Stimulated activated CD8-positive, alpha-beta memory T cell treated with anti-CD3 and anti-CD28 coated beads, Interleukin-4, amount 100 ng/mL, for 1 hour (primary cell): Measurements from ENCODE around the gene TEX14.
"Not testable (repeated sequence)": the region's sequence is repeated elsewhere in the genome, so short reads cannot be mapped to it uniquely, and the experiment has no call there.

Experiments used
- DNase-seq, 2 donors: peaks; one replicate each; pipeline ENCODE4 v3.0.0-alpha.2; 2020; ENCODE audit warnings: low read depth in 2 of 2, low spot score in 1 of 2

TEX14 gene

DNA sequence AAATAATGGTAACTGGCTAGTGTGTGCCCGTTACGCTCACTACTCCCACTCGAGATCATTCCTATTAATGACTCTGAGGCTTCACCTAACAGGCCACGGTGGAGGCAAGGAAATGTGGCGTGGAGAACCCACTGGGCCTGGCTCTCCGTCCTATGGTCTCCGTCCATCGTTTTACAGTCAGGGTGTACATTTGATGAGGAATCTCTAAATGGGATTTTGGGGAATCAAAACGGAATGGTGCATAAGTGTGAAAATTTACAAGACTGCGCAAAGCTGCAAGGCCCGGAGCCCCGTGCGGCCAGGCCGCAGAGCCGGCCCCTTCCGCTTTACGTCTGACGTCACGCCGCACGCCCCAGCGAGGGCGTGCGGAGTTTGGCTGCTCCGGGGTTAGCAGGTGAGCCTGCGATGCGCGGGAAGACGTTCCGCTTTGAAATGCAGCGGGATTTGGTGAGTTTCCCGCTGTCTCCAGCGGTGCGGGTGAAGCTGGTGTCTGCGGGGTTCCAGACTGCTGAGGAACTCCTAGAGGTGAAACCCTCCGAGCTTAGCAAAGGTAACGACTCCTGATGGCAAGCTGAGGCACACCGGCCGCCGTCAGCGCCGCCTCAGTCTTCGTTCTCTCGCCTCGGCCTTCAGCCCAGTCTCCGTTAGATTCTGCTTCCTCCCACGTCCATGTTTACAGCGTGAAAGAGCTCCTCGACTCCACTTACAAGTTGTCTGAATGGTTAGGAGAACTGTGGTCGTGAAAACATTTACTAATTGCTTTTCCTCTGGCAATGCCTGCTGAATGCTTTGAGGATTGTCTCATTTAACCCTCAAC, 602 bp upstream of the TEX14 start, which contains the start of gene RAD51C:
TSS of gene RAD51C (plus strand) at position 364 of the 817 bp plus-strand sequence. CDS start at position 406, 42 bp downstream.
- DNase-seq = peak; percentile 58 to 68

DNA sequence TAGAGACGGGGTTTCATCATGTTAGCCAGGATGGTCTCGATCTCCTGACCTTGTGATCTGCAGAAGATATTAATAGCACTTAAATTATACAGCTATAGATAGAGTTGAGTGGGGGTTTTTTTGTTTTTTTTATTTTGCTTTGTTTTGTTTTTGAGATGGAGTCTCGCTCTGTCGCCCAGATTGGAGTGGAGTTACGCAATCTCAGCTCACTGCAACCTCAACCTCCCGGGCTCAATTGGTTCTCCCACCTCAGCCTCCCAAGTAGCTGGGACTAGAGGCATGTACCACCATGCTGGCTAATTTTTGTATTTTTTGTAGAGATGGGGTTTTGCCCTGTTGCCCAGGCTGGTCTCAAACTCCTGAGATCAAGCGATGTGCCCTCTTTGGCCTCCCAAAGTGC, 1.8 kb downstream of the TEX14 start:
- DNase-seq = not testable (repeated sequence)

DNA sequence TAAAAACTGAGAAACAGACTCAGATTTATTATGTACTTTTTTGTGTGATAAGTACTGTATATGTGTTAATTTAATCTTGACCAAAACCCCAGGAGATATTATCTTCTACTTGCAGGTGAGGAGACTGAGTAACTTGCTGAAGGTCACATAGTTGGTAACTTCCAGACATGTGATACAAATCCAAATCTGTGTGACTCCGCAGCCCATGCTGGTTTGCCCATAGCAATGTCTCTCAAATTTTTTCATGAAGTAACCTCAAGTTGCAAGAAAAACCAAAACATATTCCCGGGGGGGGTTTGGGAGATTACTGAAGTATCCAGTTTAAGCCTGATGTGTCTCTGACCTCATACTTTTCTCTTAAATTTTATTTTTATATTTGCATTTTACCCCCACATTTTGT, 3.3 kb downstream of the TEX14 start:
- DNase-seq = no peak

DNA sequence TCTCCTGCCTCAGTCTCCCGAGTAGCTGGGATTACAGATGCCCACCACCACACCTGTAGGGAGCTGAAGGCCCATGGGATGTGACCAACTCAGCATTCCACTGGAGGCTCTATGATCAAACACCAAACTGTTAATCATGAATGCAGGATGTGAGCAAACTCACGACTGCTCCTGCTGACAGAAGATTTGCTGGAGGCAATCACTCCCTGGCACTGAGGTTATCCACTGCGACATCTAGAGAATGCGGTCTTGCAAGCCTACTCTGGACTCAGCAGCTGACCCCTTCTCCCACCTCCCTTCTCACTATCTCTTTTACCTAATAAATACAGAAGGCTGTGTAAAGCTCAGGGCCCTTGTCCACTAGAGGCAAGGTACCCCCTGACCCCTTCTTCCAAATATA, 4.9 kb downstream of the TEX14 start:
- DNase-seq = no peak

DNA sequence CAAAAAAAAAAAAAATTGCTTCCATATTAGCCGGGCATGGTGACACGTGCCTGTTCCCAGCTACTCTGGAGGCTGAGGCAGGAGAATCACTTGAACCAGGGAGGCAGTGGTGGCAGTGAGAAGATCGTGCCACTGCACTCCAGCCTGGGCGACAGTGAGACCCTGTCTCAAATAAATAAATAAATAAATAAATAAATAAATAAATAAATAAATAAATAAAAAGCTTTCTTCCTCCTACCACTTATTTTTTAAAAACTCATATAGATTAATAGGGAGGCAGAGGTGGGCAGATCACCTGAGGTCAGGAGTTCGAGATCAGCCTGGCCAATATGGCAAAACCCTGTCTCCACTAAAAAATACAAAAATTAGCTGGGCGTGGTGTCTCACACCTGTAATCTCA, 7.4 kb downstream of the TEX14 start:
- not testable (repeated sequence) for DNase-seq

DNA sequence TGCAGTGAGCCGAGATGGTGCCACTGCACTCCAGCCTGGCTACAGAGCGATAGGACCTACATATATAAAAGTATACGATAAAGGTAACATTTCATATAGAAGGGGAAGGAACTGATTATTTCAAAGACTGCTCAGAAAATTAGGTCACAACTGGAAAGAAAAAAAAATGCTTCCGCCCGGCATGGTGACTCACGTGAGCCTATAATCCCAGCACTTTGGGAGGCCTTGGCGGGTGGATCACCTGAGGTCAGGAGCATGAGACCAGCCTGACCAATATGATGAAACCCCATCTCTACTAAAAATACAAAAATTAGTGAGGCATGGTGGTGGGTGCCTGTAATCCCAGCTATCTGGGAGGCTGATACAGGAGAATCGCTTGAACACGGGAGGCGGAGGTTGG, 7.8 kb downstream of the TEX14 start:
- no peak for DNase-seq

DNA sequence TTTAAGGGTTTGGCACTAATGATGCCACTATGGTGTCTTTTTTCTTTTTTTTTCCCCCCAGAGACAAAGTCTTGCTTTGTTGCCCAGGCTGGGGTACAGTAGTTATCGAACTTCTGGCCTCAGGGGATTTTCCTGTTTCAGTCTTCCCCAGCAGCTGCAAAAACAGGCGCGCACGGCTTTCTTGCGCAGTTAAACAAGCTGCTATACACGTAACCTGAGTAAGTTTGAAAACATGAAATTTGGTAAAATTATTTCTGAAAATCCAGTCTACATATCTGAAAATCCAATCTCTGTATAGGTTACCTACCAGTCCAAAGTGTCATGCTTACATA, 11.8 kb downstream of the TEX14 start:
- DNase-seq = no peak

DNA sequence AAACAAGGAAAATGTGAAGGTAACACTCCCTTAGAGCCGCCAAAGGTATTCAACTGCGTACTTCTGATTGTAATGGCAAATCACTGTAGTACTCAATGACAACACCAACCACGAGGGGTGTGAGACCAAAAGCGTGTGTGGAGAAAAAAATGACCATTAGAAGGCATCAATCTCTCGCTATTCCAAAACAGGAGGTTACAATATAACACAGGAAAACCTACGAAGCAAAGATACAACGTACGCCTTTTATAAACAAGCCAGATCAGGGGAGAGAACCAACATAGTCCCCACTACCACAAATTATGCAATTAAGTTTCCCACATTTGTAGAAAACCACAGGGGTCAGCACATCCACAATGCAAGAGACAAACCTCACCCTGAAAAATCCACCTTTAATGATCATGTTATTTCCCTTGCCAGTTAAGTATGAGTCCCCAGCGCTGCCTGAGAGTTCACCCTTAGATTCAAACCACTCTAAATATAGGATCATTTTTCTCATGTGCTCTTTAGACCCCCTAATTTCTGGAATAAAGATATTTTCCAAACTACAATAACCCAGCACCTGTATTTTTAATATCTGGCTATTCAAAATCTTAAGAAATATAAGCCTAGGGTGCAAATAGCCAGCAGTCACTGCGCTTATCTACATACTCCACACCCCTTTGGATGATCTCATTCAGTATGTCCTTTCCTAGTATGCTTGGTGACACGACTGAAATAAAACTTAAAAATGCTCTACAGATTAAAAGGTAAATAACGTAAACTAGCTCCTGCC, 12.4 kb downstream of the TEX14 start:
- DNase-seq = no peak

DNA sequence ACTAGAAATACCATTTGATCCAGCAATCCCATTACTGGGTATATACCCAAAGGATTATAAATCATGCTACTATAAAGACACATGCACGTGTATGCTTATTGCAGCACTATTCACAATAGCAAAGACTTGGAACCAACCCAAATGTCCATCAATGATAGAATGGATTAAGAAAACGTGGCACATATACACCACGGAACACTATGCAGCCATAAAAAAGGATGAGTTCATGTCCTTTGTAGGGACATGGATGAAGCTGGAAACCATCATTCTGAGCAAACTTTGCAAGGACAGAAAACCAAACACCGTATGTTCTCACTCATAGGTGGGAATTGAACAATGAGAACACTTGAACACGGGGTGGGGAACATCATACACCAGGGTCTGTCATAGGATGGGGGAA, 13.6 kb downstream of the TEX14 start:
- not testable (repeated sequence) for DNase-seq

DNA sequence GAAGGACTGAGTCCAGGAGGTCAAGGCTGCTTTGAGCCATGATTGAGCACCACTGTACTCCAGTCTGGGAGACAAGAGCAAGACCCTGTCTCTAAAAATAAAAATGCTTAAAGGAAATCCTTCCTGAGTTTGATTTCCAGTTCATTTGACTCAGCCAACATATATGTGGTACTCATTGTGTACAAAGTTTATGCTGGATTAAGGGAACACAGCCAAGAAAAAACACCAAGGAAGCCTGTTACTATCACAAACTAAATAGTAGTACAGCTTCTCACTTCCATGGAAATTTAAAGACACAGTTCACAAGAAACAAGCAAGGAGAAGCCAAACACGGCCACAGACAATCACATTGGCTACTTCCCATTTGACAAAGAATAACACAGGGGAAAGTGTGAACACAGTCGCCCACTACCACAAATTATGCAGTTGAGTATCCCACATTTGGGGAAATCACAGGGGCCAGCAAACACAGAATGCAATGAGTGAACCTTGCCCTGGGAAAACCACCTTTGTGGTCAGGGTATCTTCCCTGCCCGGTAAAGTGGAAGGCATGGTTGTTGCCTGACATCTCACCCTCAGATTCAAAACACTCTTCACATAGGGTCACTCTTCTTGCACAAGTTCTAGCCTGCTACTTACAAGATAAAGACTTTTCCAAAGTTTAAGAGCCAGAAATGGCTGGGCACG, 14.5 kb downstream of the TEX14 start:
- DNase-seq = no peak

DNA sequence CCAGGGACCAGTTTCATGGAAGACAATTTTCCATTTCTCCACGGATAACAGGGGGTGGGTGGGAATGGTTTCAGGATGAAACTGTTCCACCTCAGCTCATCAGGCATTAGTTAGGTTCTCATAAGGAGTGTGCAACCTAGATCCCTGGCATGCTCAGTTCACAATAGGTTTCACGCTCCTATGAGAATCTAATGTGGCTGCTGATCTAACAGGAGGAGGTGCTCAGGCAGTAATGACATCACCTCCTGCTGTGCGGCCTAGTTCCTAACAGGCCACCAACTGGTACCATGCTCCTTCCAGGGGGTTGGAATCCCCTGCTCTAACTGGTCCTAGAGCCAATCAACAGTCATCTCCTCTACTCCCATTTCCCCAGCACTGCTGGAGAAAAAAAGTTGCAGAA, 19.9 kb downstream of the TEX14 start:
- no peak for DNase-seq

DNA sequence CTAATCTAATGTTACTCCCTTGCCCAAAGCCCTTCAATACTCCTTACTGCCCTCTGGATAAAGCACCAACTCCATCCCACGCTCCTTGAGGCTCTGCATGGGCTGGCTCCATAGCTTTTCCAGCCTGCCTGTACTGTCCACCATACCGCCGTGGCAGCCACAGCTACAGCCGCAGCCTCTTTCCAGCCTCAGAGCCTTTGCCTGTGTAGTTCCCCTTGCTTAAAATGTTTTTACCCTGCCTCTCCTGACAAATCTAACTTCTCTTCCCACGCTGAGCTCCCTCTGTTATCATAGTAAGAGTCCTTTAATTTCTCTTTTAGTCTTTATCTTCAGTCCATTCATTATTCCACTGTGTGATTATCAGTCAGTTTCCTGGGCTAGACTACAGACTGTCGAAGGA, 22.0 kb downstream of the TEX14 start:
- DNase-seq = no peak

DNA sequence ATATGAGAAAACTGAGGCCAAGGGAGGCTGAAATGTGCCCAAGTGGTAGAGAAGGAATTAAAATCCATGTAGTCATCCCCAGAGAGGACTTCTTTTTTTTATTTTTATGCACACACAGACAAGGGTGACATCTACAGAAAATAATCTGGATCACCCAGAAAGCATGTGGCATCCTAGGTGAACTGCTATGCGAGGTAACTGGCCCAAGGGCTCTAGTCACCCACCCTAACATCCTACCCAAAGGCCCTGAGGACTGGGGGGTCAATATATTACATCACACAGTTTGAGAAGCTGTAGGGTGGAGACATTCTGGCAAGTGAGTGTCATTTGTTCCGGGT, 23.3 kb downstream of the TEX14 start:
- DNase-seq = no peak

DNA sequence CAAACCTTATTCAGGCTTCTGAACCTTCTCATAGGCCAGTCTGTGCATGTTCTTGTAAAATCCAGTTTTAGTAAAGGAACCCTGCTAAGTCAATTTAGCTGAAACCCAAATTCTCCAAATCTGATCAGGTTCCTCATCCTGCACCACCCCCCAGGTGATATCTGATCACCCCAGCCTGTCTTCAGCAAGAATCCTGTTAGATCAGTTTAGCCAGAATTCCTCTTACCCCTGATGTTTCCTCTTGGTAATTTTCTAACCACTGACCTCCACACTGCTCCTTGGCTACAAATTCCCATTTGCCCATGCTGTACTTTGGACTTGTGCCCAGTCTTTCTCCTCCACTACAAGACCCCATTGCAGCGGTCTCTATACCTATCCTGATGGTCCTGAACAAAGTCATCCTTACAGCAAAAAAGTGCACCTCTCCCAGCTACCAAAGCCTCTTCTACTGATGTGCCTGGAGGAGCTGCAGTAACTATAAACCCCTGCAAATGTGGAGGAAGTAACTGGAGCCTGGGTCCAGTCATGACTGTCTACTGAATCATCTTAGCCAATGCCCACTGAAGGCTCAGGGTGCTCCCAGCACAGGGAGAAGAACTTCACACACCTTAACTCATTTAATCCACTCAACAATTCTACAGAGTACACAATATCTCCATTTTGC, 23.8 kb downstream of the TEX14 start:
- DNase-seq = no peak

DNA sequence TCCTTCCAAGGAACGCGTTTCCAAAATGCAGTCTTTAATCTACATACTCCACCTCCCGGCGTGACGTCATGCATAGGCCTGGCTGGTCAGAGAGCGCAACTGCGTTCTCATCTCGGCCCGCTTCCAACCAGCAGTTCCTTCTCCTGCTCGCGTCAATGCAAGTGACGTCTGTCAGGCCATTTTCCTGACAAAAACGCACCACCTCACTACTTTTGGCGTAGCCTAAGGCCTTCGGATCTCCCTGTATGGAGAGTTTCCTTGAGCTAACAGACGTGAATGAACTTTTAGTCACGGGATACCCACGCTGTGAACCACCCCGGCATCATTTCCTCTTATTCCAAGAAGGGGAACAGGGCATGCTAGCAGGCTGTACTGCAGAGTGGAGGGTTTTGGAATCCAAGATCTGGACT, 25.0 kb downstream of the TEX14 start:
- DNase-seq = peak in 1 of 2 donors; percentile 8

DNA sequence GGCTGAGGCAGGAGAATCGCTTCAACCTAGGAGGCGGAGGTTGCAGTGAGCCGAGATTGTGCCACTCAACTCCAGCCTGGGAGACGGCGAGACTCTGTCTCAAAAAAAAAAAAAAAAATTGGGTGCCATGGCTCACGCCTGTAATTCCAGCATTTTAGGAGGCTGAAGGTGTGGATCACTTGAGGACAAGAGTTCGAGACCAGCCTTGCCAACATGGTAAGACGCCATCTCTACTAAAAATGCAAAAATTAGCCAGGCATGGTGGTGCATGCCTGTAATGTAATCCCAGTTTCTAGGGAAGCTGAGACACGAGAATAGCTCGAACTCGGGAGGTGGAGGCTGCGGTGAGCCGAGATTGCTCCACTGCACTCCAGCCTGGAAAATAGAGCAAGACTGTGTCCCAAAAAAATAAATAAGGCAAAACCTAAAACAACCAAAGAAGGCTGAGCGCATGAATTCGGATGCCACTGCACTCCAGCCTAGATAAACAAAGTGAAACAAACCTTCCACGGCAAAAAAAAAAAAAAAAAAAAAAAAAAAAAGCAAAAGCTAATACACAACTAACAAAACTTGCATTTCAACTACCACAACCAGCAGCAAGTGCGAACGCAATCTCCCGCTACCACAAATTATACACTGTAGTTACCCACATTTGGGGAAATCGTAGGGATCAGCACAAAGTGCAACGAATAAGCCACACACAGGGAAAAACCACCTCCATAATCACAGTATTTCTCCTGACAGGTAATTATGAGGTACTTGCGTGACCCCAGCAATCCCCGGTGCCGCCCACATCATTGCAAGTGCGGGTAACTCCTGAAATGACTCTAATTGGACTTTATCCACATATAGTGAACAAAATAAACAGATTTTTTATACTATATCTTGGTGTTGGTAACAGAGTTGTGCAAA, 25.6 kb downstream of the TEX14 start:
- DNase-seq = no peak

DNA sequence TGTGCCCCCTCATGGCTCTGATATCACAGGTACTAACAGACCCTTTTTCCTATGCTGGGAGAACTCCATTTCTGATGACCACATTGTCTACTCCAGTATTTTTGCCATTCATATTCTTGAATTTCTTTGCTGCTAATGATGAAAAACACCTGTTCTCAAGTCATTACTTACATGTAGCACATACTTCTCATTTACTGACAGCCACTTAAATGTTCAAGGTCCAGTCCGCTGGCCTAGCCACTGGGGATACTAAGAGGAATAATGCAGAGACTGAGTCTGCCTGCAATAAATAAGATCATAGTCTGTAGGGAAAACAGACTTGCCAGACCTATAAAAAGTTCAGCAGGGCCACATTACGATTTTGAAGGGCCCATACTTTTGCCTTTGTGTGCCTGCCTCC, 27.5 kb downstream of the TEX14 start:
- no peak for DNase-seq

DNA sequence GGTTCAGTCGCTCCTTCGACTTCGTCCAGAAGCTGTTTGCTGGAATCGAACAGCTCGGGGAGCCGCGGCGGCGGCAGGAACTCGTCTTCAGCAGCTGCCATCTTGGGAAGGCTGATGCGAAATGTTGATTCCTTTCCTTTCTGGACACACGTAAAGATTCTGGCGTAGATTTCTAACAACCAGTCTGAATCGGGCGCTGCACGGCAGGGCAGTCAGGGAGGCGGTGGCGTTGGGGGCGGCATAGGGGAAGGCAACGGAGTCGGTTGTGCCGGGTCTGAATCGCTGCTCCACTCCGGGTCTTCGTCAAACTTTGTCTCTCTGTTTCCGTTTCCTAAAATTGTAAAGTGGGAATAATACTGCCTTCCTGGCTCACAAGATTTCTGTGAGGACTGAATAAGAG, 30.3 kb downstream of the TEX14 start:
- no peak for DNase-seq

DNA sequence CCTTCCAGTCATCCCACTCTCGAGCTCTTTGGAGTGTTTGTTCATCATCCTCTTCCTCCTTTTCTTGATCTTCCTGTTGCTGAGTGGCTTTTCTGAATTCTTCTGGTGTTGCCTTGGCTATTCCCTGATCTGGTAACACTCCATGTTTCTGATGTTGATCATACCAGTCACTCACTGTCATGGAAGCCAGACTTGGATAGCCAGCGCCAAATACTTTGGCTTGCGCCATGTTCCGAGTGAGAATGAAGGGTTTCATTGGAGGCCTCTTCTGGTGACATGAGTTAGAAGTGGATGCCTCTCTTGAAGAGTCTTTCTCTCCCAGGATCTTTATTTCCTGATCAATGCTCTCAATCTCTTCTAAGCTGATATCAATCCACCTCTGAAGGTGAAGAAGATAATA, 31.2 kb downstream of the TEX14 start:
- no peak for DNase-seq

DNA sequence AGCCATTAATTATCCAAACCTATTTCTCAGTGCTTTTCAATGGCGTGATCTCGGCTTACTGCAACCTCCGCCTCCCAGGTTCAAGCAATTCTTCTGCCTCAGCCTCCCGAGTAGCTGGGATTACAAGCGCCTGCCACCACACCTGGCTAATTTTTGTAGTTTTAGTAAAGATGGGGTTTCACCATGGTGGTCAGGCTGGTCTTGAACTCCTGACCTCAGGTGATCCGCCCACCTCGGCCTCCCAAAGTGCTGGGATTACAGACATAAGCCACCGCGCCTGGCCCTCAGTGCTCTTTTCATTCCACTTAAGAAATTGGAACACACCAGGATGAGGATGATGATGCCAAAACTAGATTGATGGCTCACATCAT, 32.1 kb downstream of the TEX14 start:
- DNase-seq = not testable (repeated sequence)
